ENCODE results near the gene LTB4R. TPM values are rescaled to one million over a fixed set of nuclear protein-coding genes. Genes with fewer than 3 reads are reported as not detected.

LTB4R gene
- total and polyA plus RNA-seq, 9 of the 15 experiments (the other 6 are each of a cell fraction or from before 2014, with no cell fraction given) = 0.38 to 10.5 (median 2.8) TPM

DNA sequence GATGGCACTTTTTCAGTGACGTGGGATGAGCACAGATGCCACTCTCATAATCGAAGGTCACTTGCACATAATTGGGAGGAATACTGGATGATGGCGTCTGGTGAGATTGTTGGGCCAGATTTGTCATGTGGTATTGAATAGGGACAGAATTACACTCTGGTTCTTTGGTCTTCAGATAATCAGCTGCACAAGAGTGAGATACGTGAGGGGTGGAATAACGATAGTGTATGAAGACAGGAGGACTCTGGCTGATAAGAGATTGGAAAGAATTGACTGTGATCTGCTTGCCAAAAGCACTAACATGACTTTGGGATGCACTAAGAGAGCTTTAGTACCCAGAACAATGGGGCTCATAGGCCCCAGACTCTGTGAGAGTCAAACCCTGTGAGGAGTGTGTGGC is 32.9 kb upstream of the LTB4R start (continued):
- TF ChIP-seq, protein P1, sequence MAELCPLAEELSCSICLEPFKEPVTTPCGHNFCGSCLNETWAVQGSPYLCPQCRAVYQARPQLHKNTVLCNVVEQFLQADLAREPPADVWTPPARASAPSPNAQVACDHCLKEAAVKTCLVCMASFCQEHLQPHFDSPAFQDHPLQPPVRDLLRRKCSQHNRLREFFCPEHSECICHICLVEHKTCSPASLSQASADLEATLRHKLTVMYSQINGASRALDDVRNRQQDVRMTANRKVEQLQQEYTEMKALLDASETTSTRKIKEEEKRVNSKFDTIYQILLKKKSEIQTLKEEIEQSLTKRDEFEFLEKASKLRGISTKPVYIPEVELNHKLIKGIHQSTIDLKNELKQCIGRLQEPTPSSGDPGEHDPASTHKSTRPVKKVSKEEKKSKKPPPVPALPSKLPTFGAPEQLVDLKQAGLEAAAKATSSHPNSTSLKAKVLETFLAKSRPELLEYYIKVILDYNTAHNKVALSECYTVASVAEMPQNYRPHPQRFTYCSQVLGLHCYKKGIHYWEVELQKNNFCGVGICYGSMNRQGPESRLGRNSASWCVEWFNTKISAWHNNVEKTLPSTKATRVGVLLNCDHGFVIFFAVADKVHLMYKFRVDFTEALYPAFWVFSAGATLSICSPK (IDR thresholded peaks at IDR 0.05; ENCODE audit: borderline replicate concordance) = no peak
- 0 out of 4 replicates have a peak, but pooled peaks have one; percentile 13 to 28 for TF ChIP-seq KDM1A (IDR thresholded peaks at IDR 0.05)
- no peak for TF ChIP-seq SREBF2 (CRISPR knock-in tag; IDR thresholded peaks at IDR 0.05)
- TF ChIP-seq MAFG (tag; conservative IDR thresholded peaks at IDR 0.05) = no peak
- TF ChIP-seq ZKSCAN1 (IDR thresholded peaks at IDR 0.05; ENCODE audit: low read depth, low read length) = no peak

- Histone ChIP-seq H3K79me2 (ENCODE audit: control insufficient read depth, insufficient read depth, low read length) (no peaks in the 10 kb centered on the region), H3K36me3 (ENCODE audit: control insufficient read depth, insufficient read depth, low read length) (no peaks in the 10 kb centered on the region; the same call in 2 of the 3 replicates), H3K27me3 (ENCODE audit: control insufficient read depth in 2 of 2, insufficient read depth in 2 of 2, low read length in 2 of 2) (no peaks in the 10 kb centered on the region), H3K4me2 (ENCODE audit: insufficient read depth, low read length) (no peak overlapping the region), H3K9ac (ENCODE audit: insufficient read depth in 1 of 2, low read depth in 2 of 2, low read length in 2 of 2) (no peak overlapping the region), H2AFZ (ENCODE audit: low read depth, low read length) (no peak overlapping the region), H3K9me1 (ENCODE audit: control insufficient read depth, insufficient read depth, low read length) (peaks cover 2% of the 10 kb centered on the region), H3K4me3 (no peak overlapping the region), H3K27ac (ENCODE audit: extremely low read depth, low read depth, low read length) (no peak overlapping the region), H4K20me1 (replicated peaks; ENCODE audit: control insufficient read depth, insufficient read depth, low read length) (no peaks in the 10 kb centered on the region), H3K4me1 (replicated peaks in 1 of 2; ENCODE audit: control insufficient read depth in 2 of 2, insufficient read depth in 2 of 2, low read length in 2 of 2) (peaks cover 6 to 9% of the 10 kb centered on the region in 2 experiments; a peak in 3 of 5 replicates), H3K9me3 (replicated peaks; ENCODE audit: control insufficient read depth, insufficient read depth, low read depth, low read length) (no peaks in the 10 kb centered on the region)
- BruUV-seq (replicated peaks) = no TSS peak
- DNase-seq (ENCODE audit: extremely low read depth in 1 of 4, low spot score in 3 of 4) = no peak
- no peak for FAIRE-seq
- 46% methylated on average over 9 of the region's 11 CpGs for WGBS (ENCODE audit: insufficient coverage, low coverage, missing lambda C conversion rate)
- intact Hi-C loops (cut with micrococcal nuclease) = no loop called here
- in situ Hi-C loops (cut with MboI) = no loop called here
- CTCF ChIA-PET (ENCODE audit: low intra/inter-chr PET ratio) = interaction anchor here (0.6 kb wide), 1 partner anchor 18 kb away, joined by 3 read pairs; no protein-coding TSS in a partner anchor
- POLR2A ChIA-PET = interaction anchor here (2.2 kb wide), 1 partner anchor 8 kb away, joined by 7 read pairs; the partner anchor contains the start of gene RABGGTA
- ATAC-seq = no peak
- TF ChIP-seq HLTF (IDR thresholded peaks at IDR 0.05) = no peak
- TF ChIP-seq CXXC5 (CRISPR knock-in tag; IDR thresholded peaks at IDR 0.05) = no peak
- TF ChIP-seq, protein P2, sequence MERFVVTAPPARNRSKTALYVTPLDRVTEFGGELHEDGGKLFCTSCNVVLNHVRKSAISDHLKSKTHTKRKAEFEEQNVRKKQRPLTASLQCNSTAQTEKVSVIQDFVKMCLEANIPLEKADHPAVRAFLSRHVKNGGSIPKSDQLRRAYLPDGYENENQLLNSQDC (CRISPR knock-in tag; IDR thresholded peaks at IDR 0.05) = no peak
- no peak for TF ChIP-seq GABPA (tag; conservative IDR thresholded peaks at IDR 0.05; ENCODE audit: low read depth)
- no peak for TF ChIP-seq ZNF444 (CRISPR knock-in tag; IDR thresholded peaks at IDR 0.05)
- TF ChIP-seq ZFP36 (IDR thresholded peaks at IDR 0.05; ENCODE audit: low read depth, low read length, partially characterized antibody) = no peak
- TF ChIP-seq ZBTB43 (CRISPR knock-in tag; IDR thresholded peaks at IDR 0.05) = no peak
- TF ChIP-seq, protein P3, sequence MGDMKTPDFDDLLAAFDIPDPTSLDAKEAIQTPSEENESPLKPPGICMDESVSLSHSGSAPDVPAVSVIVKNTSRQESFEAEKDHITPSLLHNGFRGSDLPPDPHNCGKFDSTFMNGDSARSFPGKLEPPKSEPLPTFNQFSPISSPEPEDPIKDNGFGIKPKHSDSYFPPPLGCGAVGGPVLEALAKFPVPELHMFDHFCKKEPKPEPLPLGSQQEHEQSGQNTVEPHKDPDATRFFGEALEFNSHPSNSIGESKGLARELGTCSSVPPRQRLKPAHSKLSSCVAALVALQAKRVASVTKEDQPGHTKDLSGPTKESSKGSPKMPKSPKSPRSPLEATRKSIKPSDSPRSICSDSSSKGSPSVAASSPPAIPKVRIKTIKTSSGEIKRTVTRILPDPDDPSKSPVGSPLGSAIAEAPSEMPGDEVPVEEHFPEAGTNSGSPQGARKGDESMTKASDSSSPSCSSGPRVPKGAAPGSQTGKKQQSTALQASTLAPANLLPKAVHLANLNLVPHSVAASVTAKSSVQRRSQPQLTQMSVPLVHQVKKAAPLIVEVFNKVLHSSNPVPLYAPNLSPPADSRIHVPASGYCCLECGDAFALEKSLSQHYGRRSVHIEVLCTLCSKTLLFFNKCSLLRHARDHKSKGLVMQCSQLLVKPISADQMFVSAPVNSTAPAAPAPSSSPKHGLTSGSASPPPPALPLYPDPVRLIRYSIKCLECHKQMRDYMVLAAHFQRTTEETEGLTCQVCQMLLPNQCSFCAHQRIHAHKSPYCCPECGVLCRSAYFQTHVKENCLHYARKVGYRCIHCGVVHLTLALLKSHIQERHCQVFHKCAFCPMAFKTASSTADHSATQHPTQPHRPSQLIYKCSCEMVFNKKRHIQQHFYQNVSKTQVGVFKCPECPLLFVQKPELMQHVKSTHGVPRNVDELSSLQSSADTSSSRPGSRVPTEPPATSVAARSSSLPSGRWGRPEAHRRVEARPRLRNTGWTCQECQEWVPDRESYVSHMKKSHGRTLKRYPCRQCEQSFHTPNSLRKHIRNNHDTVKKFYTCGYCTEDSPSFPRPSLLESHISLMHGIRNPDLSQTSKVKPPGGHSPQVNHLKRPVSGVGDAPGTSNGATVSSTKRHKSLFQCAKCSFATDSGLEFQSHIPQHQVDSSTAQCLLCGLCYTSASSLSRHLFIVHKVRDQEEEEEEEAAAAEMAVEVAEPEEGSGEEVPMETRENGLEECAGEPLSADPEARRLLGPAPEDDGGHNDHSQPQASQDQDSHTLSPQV (IDR thresholded peaks at IDR 0.05) = no peak
Measured at GRCh38 chr14:24279301-24280186, 31.8 kb upstream of the LTB4R start.

All from K562 (cell line).